DND-41 (cell line): ENCODE results near the gene CNTRL.

Source experiments
- ATAC-seq: fragments of 200-7000 bp; cut with Tn5 transposase; 3 replicates; pipeline ENCODE4 v1.9.1; 2021; ENCODE audit warnings: low read depth; ENCODE audit not compliant: insufficient read depth
- DNase-seq: peaks from one replicate; pipeline ENCODE4 v3.0.0-alpha.2; 2020
- H2AFZ ChIP-seq: 2 replicates; pipeline ENCODE4 v1.6.0; 2012; ENCODE audit warnings: low read depth, low read length
- H3K27ac ChIP-seq: 2 replicates; pipeline ENCODE4 v1.5.1; 2012; ENCODE audit warnings: low read length, inconsistent platforms
- H3K27me3 ChIP-seq: fragments of 200-600 bp; sonication (generic); 2 replicates; pipeline ENCODE4 v1.6.0; 2012; ENCODE audit warnings: low read length, mild to moderate bottlenecking, inconsistent platforms; ENCODE audit not compliant: insufficient read depth, poor library complexity
- H3K36me3 ChIP-seq: 2 replicates; pipeline ENCODE4 v1.5.1; 2012; ENCODE audit warnings: low read length, inconsistent platforms; ENCODE audit not compliant: insufficient read depth
- H3K4me1 ChIP-seq: 2 replicates; pipeline ENCODE4 v1.5.1; 2012; ENCODE audit warnings: mild to moderate bottlenecking, low read length; ENCODE audit not compliant: insufficient read depth
- H3K4me2 ChIP-seq: 2 replicates; pipeline ENCODE4 v1.6.0; 2012; ENCODE audit warnings: mild to moderate bottlenecking, moderate library complexity, low read length, inconsistent platforms; ENCODE audit not compliant: insufficient read depth
- H3K4me3 ChIP-seq, 2 experiments: fragments of 200-600 bp in 1 of 2; shearing (Covaris generic) in 1 of 2; 2 replicates each; pipeline ENCODE4 v1.5.1; 2012 to 2016; ENCODE audit warnings: inconsistent platforms in 2 of 2, low read length in 2 of 2, mild to moderate bottlenecking in 2 of 2, low read depth in 1 of 2, moderate library complexity in 1 of 2
- H3K79me2 ChIP-seq: 2 replicates; pipeline ENCODE4 v1.6.0; 2012; ENCODE audit warnings: low read length, inconsistent platforms; ENCODE audit not compliant: insufficient read depth
- H3K9ac ChIP-seq: 2 replicates; pipeline ENCODE4 v1.6.0; 2012; ENCODE audit warnings: low read depth, mild to moderate bottlenecking, inconsistent platforms, low read length, moderate library complexity
- H3K9me3 ChIP-seq: 2 replicates; pipeline ENCODE4 v1.5.1; 2012; ENCODE audit warnings: low read length, moderate library complexity, mild to moderate bottlenecking, inconsistent platforms; ENCODE audit not compliant: insufficient read depth, severe bottlenecking
- H4K20me1 ChIP-seq: 2 replicates; pipeline ENCODE4 v1.6.0; 2012; ENCODE audit warnings: low read length; ENCODE audit not compliant: insufficient read depth
- CTCF ChIP-seq: IDR thresholded peaks from 2 replicates; pipeline ENCODE4 v1.5.1; 2012; ENCODE audit warnings: borderline replicate concordance, low read length, moderate library complexity, mild to moderate bottlenecking; ENCODE audit not compliant: poor library complexity, severe bottlenecking; ENCODE audit errors: extremely low read depth
- EZH2 ChIP-seq: IDR thresholded peaks from 3 replicates; pipeline ENCODE4 v1.6.1; 2012; ENCODE audit warnings: borderline replicate concordance, low read depth, mild to moderate bottlenecking, moderate library complexity, low read length, inconsistent platforms; ENCODE audit not compliant: severe bottlenecking

The CNTRL gene

GRCh38 chr9:121105531-121105930, 30.8 kb downstream of the CNTRL start:
- H3K9ac ChIP-seq, result no peak overlapping the region
- no peaks in the 10 kb centered on the region for H3K9me3 ChIP-seq
- no peaks in the 10 kb centered on the region for H3K4me1 ChIP-seq
- H3K4me2 ChIP-seq, result no peak overlapping the region
- DNase-seq, result no peak
- no peak overlapping the region for H2AFZ ChIP-seq
- peaks cover 33% of the 10 kb centered on the region for H3K36me3 ChIP-seq
- no peak overlapping the region for H3K4me3 ChIP-seq
- H3K27ac ChIP-seq, result no peak overlapping the region
- no peak for ATAC-seq
- TF ChIP-seq CTCF (no peak), EZH2 (no peak)
- H4K20me1 ChIP-seq, result no peaks in the 10 kb centered on the region
- H3K27me3 ChIP-seq, result no peaks in the 10 kb centered on the region
- H3K79me2 ChIP-seq, result no peaks in the 10 kb centered on the region; the same call in 1 of the 2 replicates

GRCh38 chr9:121107029-121107428, 32.3 kb downstream of the CNTRL start:
- no peaks in the 10 kb centered on the region for H3K27me3 ChIP-seq
- no peaks in the 10 kb centered on the region for H3K4me1 ChIP-seq
- no peaks in the 10 kb centered on the region for H4K20me1 ChIP-seq
- TF ChIP-seq CTCF (no peak), EZH2 (no peak)
- H3K4me2 ChIP-seq, result no peak overlapping the region
- H3K79me2 ChIP-seq, result no peaks in the 10 kb centered on the region; the same call in 1 of the 2 replicates
- DNase-seq (no peak), ATAC-seq (peak; percentile 47; the same call in 1 of the 3 replicates)
- H3K9ac ChIP-seq, result no peak overlapping the region
- no peak overlapping the region for H3K27ac ChIP-seq
- H2AFZ ChIP-seq, result no peak overlapping the region
- no peak overlapping the region for H3K4me3 ChIP-seq
- H3K9me3 ChIP-seq, result no peaks in the 10 kb centered on the region
- peaks cover 42% of the 10 kb centered on the region for H3K36me3 ChIP-seq

GRCh38 chr9:121107881-121108280, 33.1 kb downstream of the CNTRL start:
- Histone ChIP-seq H3K36me3 (peaks cover 50% of the 10 kb centered on the region), H4K20me1 (no peaks in the 10 kb centered on the region), H3K4me2 (no peak overlapping the region), H3K4me3 (no peak overlapping the region), H3K9me3 (no peaks in the 10 kb centered on the region), H2AFZ (no peak overlapping the region), H3K9ac (no peak overlapping the region), H3K79me2 (no peaks in the 10 kb centered on the region; the same call in 1 of the 2 replicates), H3K27ac (no peak overlapping the region), H3K27me3 (no peaks in the 10 kb centered on the region), H3K4me1 (no peaks in the 10 kb centered on the region)
- DNase-seq (no peak), ATAC-seq (no peak)
- TF ChIP-seq EZH2, result no peak
- TF ChIP-seq CTCF, result no peak

- H3K79me2 ChIP-seq, result no peaks in the 10 kb centered on the region
- TF ChIP-seq EZH2 (no peak), CTCF (no peak)
- H3K36me3 ChIP-seq, result peaks cover 56% of the 10 kb centered on the region
- no peak overlapping the region for H3K9ac ChIP-seq
- H3K4me2 ChIP-seq, result no peak overlapping the region
- no peaks in the 10 kb centered on the region for H4K20me1 ChIP-seq
- H3K9me3 ChIP-seq, result no peaks in the 10 kb centered on the region
- H3K27me3 ChIP-seq, result no peaks in the 10 kb centered on the region
- peaks cover 5% of the 10 kb centered on the region; the same call in 1 of the 2 replicates for H3K4me1 ChIP-seq
- H3K27ac ChIP-seq, result no peak overlapping the region
- ATAC-seq (no peak), DNase-seq (no peak)
- no peak overlapping the region for H3K4me3 ChIP-seq
- no peak overlapping the region for H2AFZ ChIP-seq
These were observed 40.7 kb downstream of the CNTRL start for GRCh38 chr9:121115466-121115865.
